ENCODE data around the gene RNU6-1. TPM values are rescaled to one million over a fixed set of nuclear protein-coding genes. Genes with fewer than 3 reads are reported as not detected.

Gene RNU6-1
- total RNA-seq, 1 donor from 2014 or later, result not detected

DNA sequence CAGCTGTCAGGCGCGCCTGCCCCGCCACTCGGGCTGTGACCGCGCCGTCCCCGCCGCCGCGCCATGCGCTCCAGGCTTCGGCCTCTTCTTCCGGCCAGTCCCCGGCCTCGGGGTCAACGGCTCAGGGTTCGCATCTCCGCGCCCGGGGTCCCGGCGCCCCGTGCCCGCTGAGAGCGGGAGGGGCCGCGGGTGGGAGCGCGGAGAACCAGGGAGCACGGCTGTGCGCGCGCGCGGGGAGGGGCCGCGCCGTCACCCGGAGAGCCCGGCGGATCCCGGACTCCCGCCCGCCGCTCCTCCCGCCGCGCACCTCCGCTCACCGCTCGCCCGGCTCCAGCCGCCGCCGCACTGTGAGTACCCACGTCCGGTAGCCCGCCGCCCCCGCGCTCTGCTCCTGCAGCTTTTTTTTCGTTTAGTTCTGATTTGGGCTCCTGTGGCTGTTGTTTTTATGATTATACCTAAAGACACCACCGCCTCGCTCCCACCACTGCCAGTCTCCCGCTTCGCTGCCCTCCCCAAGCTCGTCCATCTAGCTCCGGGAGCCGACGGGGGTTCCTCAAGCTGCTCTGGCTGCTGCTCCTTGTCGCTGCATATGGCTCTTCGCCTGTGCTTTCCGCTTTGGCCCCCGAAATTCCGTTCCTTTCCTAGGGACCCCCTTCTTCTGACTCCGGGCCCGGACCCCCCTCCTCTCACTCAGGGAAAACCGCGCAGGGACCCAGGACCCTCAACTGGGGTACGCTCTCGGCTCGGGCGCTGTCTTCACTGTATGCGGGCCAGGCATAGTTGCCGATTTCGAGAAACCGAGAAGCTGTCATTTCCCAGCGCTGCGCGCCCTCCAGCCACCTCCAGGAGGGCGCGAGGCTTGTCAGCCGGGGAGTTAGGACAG lies 16.3 kb downstream of the RNU6-1 start:
- intact Hi-C loops (cut with micrococcal nuclease), result no loop called here

DNA sequence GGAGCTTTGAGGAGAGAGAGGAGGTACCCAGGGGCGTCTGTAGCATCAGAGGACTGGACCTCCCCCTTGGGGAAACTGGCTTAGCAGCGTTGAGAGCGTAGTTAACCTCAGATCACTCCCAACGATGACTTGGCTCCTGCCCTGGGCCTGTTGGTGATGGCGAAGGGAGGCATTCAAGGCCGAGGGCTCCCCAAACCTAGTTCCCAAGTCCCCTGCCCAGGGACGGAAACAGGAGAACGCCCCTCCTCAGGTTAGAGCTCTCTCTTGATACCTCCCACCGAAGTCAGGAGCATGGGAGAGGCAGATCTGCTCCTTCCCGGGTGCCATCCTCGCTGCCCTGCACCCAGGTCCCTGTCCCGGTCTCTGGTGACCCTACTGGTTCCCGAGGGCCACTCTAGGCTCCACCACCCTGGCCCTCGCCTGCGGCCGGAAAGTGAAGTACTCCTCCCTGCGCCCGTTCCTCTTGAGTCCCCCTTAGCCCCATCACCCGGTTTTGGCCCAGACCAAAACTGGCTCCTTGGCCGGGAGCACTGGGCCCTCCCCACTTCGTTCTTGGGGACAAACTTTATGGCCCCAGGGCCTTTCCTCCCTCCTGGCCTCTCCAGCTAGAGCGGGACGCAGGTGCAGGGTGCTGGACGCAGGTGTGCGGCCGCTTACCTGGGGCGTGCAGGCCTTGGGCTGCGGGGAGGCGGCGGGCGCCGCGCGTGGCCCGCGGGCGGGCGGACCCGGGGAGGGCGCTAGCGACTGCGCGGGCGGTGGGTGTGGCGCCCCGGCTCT lies 17.1 kb downstream of the RNU6-1 start:
- intact Hi-C loops (cut with micrococcal nuclease), result no loop called here

DNA sequence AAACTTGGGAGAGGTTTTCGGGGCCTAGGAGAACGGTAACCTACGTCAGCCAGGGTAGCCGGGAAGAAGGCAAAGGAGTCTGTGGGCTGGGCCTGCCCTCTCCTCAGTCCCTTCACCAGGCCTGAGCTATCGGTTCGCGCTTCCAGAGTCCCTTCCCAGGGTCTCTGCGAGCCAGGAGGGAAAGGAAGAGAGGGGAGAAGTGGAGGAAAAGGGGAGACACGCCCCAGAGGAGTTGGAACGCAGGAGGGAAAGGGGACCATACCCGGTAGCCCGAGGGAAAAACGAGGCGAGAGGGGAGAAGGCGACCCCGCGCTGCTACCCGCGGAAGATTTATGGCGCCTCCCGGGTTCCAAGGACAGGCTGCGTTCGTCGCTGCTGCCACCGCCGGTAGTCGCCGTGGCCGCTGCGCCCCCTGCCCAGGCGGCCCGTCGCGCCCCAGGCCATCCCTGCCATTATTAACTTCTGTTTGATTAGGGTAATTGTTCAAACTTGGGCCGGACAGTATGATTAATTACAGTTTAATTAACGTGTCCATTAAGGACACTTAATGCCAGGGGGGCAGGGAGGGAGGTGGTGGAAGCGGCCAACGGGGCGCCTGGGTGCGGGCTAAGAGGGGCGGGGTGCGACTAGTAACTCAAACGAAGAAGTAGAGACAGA lies 17.9 kb downstream of the RNU6-1 start:
- intact Hi-C loops (cut with micrococcal nuclease), result no loop called here

DNA sequence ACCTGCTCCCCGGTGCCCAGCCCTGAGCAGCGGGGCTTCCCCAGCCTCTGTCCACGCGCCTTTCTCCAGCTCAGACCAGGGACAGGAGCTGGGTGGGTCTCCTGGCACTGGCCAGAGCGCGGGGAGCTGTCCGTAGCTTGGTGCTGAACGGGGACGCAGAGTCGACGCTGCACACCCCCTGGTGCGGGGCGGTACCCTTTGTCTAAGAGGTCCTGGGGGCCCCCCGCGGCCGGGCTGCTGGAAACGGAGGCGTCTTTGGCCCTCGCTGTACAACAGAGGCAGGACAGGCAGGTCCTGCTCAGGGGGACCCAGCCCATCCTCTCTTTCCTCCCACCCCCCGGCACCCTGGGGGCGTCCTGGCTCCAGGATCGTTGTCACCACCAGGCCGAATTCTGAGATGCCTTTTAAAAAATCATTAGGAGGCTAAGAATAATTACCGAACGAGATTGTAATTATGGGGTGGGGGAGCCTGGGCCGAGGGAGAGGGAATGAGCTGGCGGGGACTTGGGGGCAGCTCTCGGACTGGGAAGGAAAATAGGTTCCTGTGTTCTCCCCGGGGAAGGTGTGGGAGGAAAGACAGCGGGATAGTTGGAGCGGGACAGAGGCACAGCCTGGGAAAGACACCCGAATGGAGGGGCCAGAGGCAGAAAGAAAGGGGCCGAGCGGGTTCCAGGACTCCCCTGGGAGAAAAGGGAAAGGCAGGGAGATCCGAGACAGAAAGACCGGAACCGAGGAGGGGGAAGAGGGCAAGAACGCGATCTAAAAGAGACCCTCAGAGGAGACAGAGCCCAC lies 18.7 kb downstream of the RNU6-1 start:
- intact Hi-C loops (cut with micrococcal nuclease), result no loop called here

DNA sequence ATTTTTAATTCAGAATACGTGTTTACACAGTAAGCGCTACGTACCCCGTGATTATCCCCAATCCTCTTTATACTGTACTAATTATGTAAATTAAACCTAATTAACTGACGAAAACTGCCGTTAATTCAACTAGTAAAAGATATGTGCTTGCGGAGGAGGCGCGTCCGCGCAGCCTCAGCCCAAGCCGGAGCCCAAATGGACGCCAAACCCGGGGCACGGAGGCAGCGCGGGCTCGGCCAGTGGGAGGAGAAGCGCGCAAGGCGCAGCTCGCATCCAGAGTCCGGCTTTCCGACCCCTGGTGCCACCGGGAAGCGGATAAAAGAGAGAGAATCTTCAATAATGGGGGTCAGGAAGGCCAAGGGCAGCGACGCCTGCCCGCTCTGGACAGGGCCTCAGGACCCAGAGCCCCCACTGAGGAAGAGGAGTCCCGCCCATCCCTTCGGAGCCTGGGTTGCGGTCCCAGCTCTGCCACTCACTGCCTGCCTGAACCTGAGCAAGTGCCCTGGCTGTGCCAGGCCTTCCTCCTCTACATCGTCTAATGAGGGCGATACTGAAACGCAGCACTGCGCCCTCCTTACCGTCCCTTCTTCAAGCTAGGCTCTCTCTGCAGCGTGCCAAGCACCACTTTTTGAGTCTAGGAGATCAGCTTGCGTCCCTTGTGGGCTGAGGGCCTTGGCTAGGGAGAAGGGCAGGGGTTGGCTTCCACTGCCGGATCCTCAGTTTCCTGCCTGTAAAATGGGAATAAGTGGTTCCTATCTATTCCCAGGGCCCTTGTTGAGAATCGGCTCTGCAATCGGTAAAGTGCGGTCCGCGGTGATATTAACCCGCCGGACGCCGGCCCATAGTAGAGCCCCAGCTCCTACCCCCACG lies 19.5 kb downstream of the RNU6-1 start:
- intact Hi-C loops (cut with micrococcal nuclease), result no loop called here

DNA sequence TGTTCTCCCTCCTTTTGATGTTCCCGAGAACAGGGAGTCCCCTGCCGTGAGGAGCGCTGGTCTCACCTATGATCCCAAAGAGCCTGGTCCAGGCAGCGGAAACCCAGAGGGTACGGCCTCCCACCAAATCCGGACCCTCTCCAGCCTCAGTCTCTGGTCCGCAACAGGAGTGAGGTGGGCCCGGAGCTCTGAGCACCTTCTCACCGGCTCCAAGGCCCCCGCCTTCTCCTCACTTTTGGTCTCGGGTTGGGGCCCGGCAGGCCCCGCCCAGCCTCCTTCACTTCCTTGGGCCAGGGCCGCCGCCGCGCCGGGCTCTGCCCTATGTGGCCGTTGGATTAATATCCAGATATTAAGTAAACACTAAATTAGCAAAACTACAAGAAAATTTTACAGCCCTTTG lies 20.2 kb downstream of the RNU6-1 start:
- intact Hi-C loops (cut with micrococcal nuclease), result no loop called here

DNA sequence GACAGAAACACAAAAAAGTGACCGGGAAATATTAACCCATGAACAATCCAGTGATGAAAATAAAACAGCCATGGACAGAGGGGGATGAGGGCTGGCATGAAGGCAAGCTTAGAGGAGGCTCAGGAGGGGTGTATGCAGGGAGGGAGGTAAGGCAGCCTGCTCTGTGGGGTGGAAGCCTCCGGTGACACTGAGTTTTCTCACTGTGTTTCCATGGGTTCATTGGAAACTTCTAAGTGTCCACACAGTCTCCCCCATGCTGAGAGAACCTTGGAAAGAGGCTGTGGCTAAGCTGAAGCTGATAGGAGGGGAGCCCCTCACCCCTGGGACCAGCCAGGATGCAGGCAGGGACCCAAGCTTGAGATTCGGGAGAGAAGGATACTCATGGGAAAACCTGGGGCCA lies 21.4 kb downstream of the RNU6-1 start:
- intact Hi-C loops (cut with micrococcal nuclease), result no loop called here

DNA sequence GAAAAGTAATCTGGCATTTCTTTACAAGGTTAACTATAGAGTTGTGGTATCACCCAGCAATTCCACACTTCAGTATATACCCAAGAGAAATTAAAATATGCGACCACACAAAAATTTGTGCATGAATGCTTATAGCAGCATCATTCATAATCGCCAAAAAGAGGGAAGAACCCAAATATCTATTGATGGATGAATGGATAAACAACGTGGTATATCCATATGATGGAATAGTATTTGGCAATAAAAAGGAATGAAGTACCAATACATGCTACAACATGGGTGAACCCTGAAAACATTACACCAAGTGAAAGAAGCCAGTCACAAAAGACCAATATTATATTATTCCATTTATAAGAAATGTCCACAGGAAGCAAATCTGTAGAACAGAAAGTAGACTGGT lies 23.2 kb downstream of the RNU6-1 start:
- intact Hi-C loops (cut with micrococcal nuclease), result no loop called here

DNA sequence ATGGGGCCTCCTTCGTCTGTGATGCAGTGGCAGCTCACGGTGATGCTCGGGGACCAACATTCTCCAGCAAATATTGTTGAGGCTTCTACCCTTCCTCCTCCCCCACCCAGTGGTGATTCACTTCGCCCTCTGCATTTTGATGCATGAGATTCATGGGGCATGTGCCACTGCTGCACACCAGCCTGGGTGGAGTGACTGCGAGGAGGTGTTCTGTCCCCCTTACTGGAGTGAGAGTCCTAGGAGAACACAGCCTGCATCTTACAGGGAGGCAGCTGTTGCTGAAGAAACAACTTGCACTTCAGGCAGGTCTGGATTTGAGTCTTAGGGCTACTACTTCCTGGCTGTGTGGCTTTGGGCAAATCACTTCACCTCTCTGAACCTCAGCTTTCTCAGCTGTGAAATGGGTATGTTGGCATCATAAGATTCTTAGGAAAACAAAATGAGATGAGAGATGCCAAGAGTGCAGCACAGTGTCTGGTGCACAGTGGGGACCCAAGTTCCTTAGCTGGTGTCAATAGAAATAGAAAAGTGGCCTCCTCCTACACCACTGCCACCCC lies 24.7 kb downstream of the RNU6-1 start:
- intact Hi-C loops (cut with micrococcal nuclease), result no loop called here

DNA sequence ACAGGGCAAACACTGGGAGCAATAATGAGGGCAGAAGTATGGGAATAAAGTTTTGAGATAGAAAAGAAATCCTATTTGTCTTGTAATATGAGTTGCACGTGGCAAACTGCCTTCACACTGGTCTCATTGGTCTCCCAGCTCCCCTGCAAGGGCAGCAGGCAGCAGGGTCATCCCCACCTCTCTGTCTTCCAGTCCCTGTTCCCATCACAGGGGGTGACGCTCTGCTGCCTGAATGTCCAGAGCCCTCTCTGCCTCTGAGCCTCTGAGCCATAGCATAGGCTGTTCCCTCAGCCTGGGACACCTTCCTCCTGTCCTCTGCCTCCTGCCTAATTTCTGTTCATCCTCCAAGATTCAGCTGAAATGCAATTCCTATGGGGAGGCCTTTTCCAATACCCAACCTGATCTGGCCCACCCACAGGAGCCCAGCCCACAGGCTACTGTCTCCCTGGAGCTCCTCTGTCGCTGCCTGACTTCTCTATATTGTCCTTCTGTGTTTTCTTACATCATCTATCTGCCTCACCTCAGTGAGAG lies 26.7 kb downstream of the RNU6-1 start:
- intact Hi-C loops (cut with micrococcal nuclease), result no loop called here

DNA sequence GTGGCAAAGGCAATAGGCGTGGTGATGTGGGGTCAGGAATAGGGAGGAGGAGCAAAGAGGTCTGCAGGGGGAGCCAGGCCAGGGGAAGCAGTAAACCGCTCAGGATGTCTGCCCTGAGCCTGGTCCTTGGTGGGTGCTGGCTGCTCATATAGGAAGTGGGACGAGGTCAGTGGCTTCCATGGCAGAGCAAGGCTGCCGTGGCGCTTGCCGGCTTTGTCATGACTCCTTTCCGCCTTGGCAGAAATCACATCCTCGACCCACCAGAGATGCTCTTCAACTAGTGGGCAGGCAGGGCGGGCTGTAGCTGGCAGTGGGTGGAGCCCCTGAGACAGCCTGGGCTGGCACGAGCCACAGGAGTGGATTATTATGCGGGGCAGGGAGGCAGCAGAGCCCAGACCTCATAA lies 27.6 kb downstream of the RNU6-1 start:
- intact Hi-C loops (cut with micrococcal nuclease), result no loop called here

DNA sequence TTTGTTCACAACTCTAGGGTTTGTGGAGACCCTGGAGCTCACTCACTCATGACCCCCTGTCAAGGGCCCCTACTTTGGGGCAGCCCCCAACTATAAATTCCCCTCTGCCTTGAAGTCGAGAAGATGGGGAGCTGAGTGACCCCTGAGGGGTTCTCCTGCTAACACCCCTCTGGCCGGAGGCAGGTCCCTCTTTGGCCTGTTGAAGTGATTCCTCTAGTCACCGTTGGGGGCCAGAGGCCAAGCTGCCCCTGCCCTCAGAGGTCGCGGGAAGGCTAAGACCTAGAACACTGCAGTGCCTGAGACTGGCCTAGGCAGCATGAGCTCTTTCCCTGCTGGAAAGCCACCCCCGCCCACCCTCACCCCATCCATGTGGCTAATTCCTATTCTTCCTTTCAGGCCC lies 30.0 kb downstream of the RNU6-1 start:
- intact Hi-C loops (cut with micrococcal nuclease), result no loop called here

DNA sequence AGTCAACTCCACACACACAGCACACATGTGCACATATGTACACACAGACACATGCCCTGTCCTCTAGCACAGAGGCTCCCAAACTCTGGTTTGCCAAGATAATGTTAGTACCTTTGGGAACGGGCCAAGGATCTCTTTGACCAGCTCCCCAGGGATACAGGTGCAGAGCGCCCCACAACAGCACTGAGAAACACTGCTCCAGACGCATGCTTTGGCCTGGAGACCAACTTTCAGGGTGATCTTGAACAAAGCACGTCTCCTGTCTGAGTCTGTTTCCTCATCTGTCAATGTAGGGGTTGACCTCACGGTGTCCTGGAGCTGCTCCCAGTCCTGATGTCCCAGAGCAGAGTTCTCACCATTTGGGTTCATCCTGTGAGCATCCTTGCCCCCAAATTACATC lies 30.4 kb downstream of the RNU6-1 start:
- intact Hi-C loops (cut with micrococcal nuclease), result no loop called here

DNA sequence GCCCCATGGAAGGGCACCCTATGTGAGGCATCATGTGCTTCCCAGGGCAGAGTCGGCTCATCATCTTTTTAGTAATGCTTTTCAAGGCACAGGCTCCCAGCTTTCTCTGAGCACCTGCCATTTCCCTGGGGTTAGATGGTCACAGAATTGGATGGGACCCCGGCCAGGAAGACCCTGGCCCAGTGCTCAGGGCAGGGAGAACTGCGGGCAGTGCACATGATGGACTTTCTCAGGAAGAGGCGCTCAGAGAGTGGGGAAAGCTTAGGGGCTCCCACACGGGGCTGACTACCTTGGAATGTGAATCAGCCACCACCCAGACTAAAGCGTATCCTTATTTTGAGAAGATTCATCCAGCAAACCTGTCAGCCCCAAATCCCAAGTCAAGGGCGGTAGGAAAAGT lies 31.0 kb downstream of the RNU6-1 start:
- intact Hi-C loops (cut with micrococcal nuclease), result no loop called here

DNA sequence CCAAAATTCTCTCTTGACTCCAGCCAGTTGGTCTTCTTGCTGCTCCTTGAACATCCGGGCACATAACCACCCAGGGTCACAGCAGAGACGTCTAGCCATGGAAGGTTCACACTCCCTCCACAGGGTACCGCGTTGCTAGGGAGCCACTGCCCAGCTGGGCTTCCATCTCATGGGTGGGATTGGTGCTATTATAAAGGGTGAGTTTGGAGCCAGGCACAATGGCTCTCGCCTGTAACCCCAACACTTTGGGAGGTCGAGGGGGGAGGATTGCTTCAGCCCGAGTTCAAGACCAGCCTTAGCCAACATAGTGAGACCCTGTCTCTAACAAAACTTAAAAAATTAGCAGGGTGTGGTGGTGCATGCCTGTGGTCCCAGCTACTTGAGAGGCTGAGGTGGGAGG lies 32.0 kb downstream of the RNU6-1 start:
- intact Hi-C loops (cut with micrococcal nuclease), result no loop called here

DNA sequence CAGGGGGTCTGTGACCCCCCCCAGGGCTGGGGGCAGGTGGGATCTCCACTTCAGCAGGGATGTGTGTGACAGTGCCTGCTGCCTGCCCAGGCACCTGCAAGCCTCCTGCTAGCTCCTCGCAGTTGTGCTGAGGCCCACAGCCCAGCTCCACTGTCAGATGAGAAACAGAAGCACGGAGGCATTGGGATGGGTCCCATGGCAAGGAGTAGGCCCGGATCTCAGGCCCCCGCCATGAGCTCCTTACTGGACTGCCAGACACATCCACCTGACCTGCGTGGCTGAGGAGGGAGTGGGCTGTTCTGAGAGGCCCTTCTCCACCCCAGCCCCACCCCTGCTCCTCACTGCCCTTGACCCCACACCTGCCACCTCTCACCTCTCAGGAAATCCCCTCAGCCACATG lies 32.7 kb downstream of the RNU6-1 start:
- intact Hi-C loops (cut with micrococcal nuclease), result no loop called here

DNA sequence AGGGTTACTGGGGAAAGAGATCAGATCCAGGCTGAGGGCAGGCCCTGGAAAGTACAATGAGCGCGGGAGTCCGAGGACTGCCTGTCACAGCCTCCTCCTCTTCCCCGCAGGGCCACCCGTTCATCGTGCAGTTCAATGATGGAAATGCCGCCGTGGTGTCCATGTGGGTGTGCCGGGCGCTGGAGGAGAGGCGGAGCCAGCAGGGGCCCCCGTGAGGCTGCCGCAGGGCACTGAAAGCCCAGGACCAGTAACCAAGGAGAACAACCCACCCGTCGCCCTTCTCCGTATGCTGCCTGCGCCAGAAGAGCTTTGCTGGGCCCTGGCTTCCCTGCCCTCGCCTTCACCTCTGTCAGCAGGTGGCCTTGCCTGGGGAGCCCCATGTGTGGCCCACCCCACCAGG lies 33.3 kb downstream of the RNU6-1 start:
- intact Hi-C loops (cut with micrococcal nuclease), result no loop called here

DNA sequence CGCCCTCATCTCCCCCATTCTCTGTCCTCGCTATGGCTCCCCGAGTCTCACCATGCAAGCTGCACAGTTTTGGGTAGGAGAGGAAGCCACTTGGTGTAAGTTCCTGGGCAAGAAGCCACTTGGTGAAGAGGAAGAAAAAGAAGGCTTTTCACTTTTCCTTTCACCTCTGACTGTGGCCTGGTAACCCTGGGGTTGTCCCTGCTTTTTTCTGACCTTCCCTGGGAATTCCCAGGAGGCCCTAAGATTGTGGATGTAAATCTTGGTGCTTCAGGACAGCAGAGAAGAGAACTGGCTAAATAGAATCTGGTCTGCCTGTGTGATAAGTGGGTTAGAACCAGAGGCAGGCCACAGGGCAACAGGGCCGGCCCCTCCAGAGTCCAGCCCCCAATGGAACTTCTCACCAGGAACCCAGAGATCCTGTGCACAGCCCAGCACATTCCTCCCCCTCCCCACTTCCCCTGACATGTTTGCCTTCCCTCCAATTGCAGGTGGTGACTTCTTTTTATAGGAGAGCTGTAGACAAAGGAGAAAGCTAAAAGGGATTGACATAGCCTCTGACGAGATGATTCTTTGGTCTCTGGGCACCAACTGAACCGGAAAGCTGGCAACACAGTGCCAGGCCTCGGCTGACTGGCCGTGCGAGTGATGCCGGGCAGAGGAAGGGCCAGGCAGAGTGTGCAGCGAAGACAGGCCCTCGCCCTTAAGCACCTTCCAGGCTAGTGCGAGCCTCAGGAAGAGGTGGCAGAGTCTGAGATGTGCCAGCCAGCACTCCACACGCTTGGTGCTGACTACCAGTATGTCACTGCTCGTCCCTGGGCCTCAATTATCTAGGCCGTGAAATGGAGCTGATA lies 34.0 kb downstream of the RNU6-1 start:
- intact Hi-C loops (cut with micrococcal nuclease), result no loop called here

All from T-helper 2 cell treated with Interferon-gamma antibody and Interleukin-4, amounts not matched to agents 100 ng/mL and 5 ng/mL, for 36 hours (primary cell).